HG03025 (cell line): ENCODE measurements around the gene EIF5B.
"Not testable (repeated sequence)": the region's sequence is repeated elsewhere in the genome, so short reads cannot be mapped to it uniquely, and the experiment has no call there.

Experiments
- ATAC-seq: cut with Tn5 transposase; IDR thresholded peaks from one replicate; pipeline ENCODE4 v1.9.1; 2021; ENCODE audit warnings: mild to moderate bottlenecking, moderate library complexity; ENCODE audit not compliant: unreplicated experiment, low FRiP score

The EIF5B gene

DNA sequence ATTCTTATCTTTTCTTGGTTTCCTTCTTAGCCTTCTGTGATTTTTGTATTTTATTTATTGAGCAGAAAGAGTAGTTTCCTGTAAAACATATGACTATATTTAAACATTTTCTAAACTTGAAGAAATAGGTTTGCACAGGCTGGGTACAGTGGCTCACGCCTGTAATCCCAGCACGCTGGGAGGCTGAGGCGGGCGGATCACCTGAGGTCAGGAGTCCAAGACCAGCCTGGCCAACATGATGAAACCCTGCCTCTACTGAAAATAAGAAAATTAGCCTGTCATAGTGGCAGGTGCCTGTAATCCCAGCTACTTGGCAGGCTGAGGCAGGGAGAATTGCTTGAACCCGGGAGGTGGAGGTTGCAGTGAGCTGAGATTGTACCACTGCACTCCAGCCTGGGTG is 31.7 kb downstream of the EIF5B start:
- ATAC-seq: not testable (repeated sequence)

DNA sequence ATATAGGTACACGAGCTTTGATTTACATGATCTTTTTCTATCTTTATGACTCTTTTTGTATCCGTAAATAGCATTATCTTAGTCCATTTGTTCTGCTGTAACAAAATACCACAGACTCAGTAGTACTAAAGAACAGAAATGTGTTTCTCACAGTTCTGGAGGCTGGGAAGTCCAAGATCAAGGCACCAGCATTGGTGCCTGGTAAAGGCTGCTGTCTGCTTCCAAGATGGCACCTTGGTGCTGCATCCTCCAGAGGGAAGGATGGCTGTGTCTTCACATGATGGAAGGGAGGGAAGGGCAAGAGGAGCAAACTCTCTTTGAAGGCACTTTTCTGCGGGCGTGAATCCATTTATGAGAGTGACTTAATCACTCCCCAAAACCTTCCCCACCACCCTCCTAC is 36.0 kb downstream of the EIF5B start:
- ATAC-seq: no peak

DNA sequence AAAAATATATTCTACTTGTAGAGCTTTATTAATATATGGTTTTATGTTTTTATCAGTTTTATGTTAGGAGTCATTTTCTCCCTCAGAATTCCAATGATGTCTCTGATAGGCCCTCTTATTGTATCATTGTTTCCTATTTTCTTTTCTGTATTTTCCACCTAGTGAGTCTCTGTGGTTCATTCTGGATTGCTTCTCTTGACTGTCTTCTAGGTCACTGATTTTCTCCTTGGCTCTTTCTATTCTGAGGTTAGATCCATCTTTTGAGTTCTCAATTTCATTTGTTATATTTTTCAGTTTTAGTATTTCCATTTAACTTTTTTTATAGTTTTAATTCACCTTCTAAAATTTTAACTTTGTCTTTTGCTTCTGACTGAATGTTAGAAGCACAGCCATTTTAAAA is 37.6 kb downstream of the EIF5B start:
- ATAC-seq: no peak

DNA sequence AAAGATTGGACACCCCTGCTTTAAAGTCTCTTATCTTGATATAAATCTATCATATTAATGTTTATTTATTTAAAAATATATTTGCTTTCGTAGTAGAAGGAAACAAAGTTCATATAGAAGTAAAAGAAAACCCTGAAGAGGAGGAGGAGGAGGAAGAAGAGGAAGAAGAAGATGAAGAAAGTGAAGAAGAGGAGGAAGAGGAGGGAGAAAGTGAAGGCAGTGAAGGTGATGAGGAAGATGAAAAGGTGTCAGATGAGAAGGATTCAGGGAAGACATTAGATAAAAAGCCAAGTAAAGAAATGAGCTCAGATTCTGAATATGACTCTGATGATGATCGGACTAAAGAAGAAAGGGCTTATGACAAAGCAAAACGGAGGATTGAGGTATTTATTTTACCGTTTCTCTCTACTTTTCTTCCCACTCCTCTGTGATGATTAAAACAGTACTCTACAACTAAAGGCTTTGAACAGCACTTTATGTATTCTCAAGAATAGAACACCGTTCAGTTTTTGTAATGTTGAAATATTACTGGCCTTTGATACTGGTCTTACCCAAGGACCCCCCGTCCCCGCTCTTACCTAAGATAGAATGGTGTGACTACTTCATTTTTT is 39.2 kb downstream of the EIF5B start:
- ATAC-seq: no peak

DNA sequence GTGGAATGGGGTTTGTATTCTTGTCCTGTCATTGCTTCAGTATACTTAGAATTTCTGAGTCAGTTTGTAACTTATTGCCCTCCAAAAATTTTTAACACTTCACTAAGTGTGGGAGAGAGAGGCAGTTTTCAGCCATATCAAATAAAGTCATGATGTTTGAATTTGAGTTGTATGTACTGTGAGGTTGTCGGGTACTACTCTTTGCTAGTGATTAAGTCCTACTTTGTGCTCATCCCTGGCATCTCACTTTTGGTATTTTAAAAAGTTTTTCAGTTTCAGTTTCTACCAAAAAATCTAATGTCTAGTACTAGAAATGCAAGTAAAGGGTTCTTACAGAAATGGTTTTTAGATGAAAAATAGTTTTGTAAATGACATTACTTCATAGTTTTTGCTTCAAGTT is 40.7 kb downstream of the EIF5B start:
- no peak for ATAC-seq

DNA sequence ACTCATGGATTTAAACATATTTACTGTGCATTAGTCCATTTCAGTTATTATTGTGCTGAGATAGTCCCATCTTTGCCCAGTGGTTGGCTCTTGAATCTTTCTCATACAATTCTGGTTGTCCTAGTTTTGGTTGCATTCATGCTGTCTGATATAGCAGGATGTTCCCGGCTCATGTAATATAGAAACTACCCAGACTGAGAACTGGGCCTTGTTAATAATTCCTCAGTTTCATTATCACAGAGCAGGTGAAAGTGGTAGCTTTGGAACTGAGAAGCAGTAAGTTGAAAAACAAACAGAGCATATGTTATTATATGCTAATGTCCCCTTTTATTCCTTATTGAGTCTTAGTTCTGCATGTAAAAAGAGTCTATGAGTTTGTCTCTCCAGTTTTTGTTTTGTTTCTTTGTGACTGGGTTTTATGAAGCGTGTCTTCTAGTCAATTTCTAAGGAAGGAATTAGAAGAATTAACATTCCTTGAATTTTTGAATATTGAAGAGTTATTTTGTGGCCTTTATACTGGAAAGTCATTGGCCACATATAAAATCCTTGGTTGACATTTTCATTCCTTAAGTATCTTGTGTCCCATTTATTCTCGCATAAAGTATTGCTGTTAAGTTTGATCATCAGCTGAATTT is 43.3 kb downstream of the EIF5B start:
- ATAC-seq: no peak

DNA sequence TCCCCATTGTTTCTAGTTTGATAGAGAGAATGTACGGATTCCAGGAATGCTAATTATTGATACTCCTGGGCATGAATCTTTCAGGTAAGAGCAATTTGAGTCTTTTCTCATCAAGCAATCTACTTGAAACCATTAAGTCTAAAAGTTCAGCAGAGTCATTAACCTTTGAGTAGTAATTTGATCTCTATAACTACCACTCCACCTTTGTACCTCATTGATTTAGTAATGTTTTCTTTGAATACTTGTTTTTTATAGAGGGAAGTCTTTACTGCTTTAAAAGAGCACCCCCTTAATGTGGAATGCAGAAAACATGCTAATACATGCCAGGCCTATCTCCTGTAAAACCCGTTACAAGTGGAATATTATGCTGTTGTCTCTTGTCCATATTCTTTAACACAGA is 45.0 kb downstream of the EIF5B start:
- no peak for ATAC-seq

DNA sequence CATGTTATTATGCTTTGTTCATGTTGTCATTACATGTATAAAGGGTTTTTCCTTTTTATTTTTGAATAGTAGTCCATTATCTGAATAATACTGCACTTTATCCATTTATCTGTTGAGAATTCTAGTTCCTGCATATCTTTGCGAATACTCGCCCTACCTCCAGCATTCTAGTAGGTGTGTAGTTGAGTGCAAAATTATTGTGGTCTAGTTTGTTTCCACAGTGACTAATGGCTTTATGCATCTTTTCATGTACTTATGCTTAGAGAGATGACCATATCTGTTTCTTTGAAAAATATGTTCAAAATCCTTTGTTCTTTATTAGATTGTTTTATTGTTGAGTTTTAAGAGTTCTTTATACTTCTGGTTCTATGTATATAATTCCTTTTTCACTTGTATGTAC is 48.8 kb downstream of the EIF5B start:
- ATAC-seq: no peak

DNA sequence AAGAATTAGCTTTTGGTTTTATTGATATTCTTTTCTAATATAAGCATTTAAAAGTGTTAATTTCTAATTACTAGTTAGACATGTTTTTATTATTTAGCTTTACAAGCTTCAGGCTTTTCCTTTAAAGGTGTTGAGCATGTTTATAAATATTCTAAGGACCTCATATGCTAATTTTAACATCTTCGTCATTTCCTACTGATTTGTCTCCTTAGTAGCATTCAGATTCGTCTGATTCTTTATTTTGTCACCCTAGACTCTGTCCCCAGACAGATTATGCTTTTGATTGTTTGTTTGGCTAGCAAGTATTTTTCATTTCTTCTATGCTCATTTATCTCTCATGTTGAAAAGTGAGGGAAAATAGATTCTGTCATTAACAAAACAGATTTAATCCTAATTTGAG is 51.7 kb downstream of the EIF5B start:
- ATAC-seq: no peak

DNA sequence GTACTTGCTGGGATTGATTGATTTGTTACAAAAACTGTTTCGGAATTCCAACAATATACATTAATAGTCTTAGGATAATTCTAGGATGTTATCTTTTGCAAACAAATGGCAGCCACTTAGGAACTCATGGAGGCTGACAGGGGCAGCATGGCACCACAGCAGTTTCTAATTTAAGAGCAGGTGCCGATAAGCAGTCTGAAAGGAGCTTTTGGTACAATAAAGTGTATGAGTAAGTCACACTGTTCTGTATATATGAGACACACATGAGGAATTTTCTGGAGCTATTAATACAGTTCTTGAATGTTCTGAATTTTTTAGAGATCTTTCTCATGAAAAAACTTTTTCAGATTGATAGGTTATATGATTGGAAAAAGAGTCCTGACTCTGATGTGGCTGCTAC is 52.2 kb downstream of the EIF5B start:
- ATAC-seq: no peak

DNA sequence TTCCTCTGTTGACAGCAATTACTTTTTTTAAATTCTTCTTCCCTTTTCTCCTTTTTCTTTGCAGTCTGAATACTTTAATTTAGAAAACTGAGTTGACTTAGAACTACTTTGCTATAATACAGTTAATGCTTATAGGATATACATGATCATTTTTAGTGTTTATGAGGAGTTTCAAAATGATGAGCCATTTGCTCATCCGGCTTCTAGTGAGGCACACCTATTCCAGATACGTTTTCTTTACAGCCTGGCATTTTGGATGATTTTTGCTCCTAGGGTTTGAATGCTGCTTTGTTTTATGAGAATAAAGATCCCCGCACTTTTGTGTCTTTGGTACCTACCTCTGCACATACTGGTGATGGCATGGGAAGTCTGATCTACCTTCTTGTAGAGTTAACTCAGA is 52.8 kb downstream of the EIF5B start:
- no peak for ATAC-seq

DNA sequence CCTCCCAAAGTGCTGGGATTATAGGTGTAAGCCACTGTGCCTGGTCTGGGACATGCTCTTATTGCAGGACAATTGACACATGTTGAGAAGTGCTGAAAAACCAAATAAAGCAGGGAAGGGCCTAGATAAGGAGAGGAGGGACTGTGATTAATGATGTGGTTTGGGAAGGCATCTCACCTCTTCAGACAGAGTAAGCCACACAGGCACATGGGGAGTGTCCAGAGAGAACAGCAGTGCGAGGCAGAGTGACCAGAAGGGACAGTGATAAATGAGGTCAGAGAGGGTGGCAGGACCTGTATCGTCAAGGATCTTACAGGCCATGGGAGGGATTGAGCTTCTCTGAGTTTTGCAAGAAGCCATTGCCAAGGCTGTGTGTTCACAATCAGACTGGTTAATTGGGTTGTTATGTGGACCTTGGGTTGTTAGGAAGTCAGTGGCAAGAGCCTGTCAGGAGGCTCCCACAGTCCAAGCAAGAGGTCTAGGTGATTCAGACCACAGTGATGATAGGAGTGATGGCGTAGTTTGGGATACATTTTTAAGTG is 58.5 kb downstream of the EIF5B start:
- ATAC-seq: no peak

DNA sequence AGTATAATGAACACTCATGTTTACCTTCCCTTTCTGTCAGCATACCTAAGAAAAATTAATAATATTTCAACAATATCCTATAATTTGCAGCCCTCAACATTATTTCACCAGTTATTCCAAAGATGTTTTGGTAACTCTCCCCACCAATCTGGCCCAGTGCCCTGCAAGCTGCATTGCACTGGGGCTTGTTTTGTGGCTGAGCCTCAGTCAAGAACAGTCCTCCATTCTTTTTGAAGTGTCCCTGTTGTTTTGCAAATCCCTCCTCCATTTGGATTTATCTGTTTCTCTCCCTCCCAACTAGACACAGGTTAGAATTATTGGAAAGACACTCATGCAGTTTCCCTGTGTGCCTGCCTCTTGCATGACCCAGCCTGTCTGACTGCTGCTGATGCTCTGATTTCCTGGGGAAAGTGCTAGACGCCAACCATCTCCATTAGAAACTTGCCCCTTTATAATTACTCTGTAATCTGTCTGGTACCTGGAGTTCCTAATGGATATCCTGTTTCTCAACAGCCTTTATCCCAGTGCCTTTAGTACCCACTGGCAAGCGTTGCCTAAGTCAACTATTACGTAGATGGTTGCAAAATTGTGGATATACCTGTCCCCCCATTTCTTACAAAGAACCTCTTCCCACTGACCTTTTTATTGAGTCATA is 60.2 kb downstream of the EIF5B start:
- no peak for ATAC-seq

DNA sequence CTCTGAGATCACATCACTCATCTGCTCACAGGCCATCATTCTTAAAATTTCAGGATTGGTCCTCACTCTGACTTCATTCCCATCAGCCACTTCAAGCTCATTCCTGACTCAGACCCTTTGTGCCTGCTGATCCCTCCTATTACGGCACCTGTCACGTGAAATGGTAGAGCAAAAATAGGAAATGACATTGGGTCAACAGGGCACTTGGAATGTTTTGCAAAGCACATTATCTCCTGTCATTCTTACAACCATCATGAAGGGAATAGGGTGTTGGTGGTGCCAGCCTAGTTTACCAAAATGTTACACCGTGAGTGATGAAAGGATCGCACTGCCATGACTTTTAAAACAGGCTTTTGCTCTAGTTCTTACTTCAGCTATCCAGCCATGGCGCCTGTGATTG is 61.1 kb downstream of the EIF5B start:
- ATAC-seq: no peak

DNA sequence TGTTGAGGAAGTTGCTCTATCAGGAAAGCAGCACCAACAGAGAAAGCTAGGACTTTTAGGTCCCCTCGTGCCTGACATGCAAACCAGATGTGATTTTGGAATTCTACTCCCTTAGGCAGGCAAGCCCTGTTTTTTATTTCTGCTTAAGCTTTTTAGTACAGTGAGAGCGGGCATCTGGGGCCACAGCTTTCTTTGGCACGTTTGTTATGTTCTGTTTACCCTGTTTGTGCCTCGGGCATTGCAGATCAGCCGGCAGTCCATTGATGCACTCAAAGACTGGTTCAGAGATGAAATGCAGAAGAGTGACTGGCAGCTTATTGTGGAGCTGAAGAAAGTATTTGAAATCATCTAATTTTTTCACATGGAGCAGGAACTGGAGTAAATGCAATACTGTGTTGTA is 61.9 kb downstream of the EIF5B start:
- no peak for ATAC-seq

DNA sequence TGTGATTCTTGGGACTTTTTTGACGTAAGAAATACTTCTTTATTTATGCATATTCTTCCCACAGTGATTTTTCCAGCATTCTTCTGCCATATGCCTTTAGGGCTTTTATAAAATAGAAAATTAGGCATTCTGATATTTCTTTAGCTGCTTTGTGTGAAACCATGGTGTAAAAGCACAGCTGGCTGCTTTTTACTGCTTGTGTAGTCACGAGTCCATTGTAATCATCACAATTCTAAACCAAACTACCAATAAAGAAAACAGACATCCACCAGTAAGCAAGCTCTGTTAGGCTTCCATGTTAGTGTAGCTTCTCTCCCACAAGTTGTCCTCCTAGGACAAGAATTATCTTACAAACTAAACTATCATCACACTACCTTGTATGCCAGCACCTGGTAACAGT is 62.6 kb downstream of the EIF5B start:
- ATAC-seq: no peak

DNA sequence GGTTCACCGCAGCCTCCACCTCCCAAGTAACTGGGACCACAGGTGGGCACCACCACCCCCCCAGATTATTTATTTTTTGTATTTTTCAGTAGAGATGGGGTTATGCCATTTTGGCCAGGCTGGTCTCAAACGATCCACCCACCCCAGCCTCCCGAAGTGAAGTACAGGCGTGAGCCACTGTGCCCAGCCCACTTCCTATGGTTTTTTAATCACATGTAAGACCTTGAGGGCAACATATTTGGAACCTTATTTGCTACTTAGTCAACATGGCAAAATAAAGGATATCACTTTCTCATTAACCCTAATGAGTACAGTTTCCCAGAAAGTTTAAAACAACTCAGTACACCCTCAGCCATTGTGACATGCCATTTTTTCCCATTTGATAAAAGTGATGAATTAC is 64.7 kb downstream of the EIF5B start:
- ATAC-seq: no peak

DNA sequence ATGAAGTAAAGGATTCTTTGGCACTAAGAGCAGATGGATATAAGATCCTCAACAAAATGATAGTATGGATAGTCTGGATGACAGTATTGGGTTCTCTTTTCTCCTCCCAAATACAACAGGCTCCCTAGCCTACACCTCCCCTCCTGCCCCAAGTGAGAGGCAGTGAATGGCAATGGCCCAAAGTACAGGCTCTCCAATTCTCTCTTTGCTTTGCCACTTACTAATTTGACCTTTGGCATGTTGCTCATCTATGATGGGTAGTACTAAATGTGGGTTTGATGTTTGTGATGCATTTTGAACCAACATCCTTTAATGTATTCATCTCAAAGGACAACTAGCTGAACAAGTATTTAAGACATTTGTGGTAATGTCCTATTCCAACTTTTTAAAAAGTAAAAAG is 65.9 kb downstream of the EIF5B start:
- no peak for ATAC-seq

DNA sequence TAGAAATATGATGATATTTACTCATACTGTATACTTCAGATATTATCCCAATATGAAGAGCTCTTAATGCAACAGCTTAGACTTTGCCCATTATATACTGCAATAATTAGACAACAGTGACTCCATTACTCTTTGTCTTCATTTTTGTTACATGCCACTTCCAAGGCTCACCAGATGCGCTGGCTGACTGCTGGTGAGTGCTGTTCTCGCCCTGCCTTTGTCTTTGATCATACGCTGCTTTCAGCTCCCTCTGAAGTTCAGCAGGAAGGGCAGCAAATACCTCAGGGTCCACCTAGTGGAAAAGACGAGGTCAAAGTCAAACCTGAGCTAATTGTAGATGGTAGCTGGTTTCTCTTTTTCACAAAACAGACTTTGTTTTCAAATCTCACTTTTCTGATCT is 66.3 kb downstream of the EIF5B start:
- ATAC-seq: no peak

DNA sequence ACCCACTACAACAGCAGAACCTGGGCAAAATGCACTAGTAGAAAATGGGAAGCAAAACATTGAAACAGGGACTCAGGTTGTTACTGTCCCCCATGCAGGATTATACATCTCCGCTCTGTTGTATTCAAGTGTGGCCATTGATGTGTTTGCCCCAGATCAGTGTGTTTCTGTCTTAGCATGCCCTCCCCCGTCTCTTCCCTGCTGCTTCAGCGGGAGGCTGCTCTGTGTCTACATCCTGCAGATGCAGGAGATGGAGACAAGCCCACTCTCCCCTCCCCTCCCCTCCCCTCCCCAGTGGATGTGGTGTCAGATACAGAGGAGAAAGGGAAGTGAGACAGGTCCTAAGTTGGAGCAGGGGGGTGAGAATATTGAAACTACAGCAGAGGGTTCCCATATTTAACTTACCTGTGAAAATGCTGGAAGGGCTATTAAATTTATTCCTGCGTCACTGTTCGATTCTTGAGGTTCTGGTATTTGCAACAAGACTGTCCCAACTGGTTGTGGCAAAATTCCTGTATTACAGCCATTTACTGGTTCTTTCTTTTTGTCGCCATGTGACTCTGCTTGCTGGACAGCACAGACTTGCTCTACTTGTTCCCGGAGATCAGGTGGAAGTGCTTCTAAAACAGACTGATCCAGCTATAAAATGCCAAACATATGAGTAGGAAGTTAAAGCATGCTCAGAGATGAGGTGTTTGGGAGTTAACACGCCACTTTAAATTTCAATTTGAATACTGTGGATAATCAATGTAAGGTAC is 67.0 kb downstream of the EIF5B start:
- no peak for ATAC-seq
